B cell (primary cell): ENCODE results near the gene SFXN2. TPM values are rescaled to one million over a fixed set of nuclear protein-coding genes. Genes with fewer than 3 reads are reported as not detected.

ENCODE experiments used
- ATAC-seq: fragments of 200-7000 bp; cut with Tn5 transposase; one replicate; pipeline ENCODE4 v1.10.0; 2021; ENCODE audit warnings: low read depth, mild to moderate bottlenecking, moderate number of reproducible peaks, moderate library complexity
- CTCF ChIA-PET: fragments of 350-600 bp; sonication (Branson Sonifier 250); formaldehyde crosslinking; loops from one replicate; lab custom pipeline; 2021; ENCODE audit warnings: antibody characterized with exemption, inconsistent platforms; lab: Charles Lee
- POLR2A ChIA-PET: fragments of 350-600 bp; sonication (Branson Sonifier 250); formaldehyde crosslinking; loops from one replicate; lab custom pipeline; 2021; ENCODE audit warnings: antibody characterized with exemption; lab: Charles Lee
- DNase-seq: peaks from one replicate; pipeline ENCODE4 v3.0.0; 2013
- H2AFZ ChIP-seq: 2 replicates; pipeline ENCODE4 v1.6.1; 2012; ENCODE audit warnings: mild to moderate bottlenecking, low read depth, low read length; ENCODE audit not compliant: insufficient read depth, poor library complexity, severe bottlenecking
- H3K27ac ChIP-seq, 2 donors: 1 replicate in 1 of 2; 2 replicates in 1 of 2; pipeline ENCODE4 v1.5.1; 2012 to 2013; ENCODE audit warnings: low read length in 2 of 2, mild to moderate bottlenecking in 2 of 2, moderate library complexity in 1 of 2
- H3K27me3 ChIP-seq, 4 experiments: fragments of 200-600 bp in 1 of 4; sonication (generic) in 1 of 4; replicated peaks in 1 of 4; 1 replicate in 2 of 4; 2 replicates in 2 of 4; pipeline versions ENCODE4 v1.6.1 to v1.7.0; 2013 to 2016; ENCODE audit warnings: low read length in 3 of 4, mild to moderate bottlenecking in 2 of 4, mixed read lengths in 1 of 4, moderate library complexity in 1 of 4; ENCODE audit not compliant: insufficient read depth in 4 of 4, control insufficient read depth in 3 of 4; ENCODE audit errors: control extremely low read depth in 1 of 4
- H3K36me3 ChIP-seq, 2 experiments: replicated peaks in 1 of 2; 1 replicate in 1 of 2; 2 replicates in 1 of 2; pipeline versions ENCODE4 v1.6.1 to v1.7.1; 2013; ENCODE audit warnings: low read length in 1 of 2; ENCODE audit not compliant: insufficient read depth in 2 of 2, control insufficient read depth in 1 of 2; ENCODE audit errors: control extremely low read depth in 1 of 2, extremely low read depth in 1 of 2
- H3K4me1 ChIP-seq, 2 donors: fragments of 200-600 bp in 1 of 2; sonication (generic) in 1 of 2; 1 replicate in 1 of 2; 2 replicates in 1 of 2; pipeline versions ENCODE4 v1.5.1 to v1.6.1; 2013 to 2017; ENCODE audit warnings: low read length in 2 of 2; ENCODE audit not compliant: control insufficient read depth in 2 of 2, insufficient read depth in 2 of 2
- H3K4me2 ChIP-seq: replicated peaks from 2 replicates; pipeline ENCODE3; 2012; ENCODE audit warnings: mild to moderate bottlenecking, low read depth, low read length; ENCODE audit not compliant: poor library complexity, severe bottlenecking
- H3K4me3 ChIP-seq, 5 experiments: fragments of 200-600 bp in 1 of 5; sonication (generic) in 1 of 5; 1 replicate in 3 of 5; 2 replicates in 2 of 5; pipeline versions ENCODE4 v1.5.1 to v1.7.0; 2011 to 2016; ENCODE audit warnings: low read length in 4 of 5, mild to moderate bottlenecking in 4 of 5, low read depth in 2 of 5, control low read depth in 1 of 5, moderate library complexity in 1 of 5; ENCODE audit not compliant: insufficient read depth in 1 of 5; ENCODE audit errors: control extremely low read depth in 1 of 5, extremely low read depth in 1 of 5
- H3K79me2 ChIP-seq: fragments of 200-600 bp; sonication (generic); one replicate; pipeline ENCODE4 v1.6.0; 2016; ENCODE audit warnings: low read length; ENCODE audit not compliant: control insufficient read depth, insufficient read depth
- H3K9ac ChIP-seq: fragments of 200-600 bp; sonication (generic); 2 replicates; pipeline ENCODE4 v1.6.1; 2017; ENCODE audit warnings: mild to moderate bottlenecking, low read length, moderate library complexity
- H3K9me3 ChIP-seq, 3 donors: one replicate each; pipeline versions ENCODE4 v1.6.1 to v1.7.1; 2013; ENCODE audit warnings: low read length in 2 of 3; ENCODE audit not compliant: control insufficient read depth in 2 of 3, insufficient read depth in 1 of 3; ENCODE audit errors: control extremely low read depth in 1 of 3
- H4K20me1 ChIP-seq: 2 replicates; pipeline ENCODE4 v1.6.0; 2012; ENCODE audit warnings: mild to moderate bottlenecking, low read length; ENCODE audit not compliant: insufficient read depth, control insufficient read depth, poor library complexity, severe bottlenecking
- H3K27ac Mint-ChIP-seq: one replicate; pipeline ENCODE4 v1.8.0; 2021; ENCODE audit warnings: mixed read lengths
- H3K27me3 Mint-ChIP-seq: one replicate; pipeline ENCODE4 v1.8.0; 2021; ENCODE audit warnings: mixed read lengths
- H3K4me1 Mint-ChIP-seq: one replicate; pipeline ENCODE4 v1.8.0; 2021; ENCODE audit warnings: mixed read lengths
- H3K4me3 Mint-ChIP-seq: one replicate; pipeline ENCODE4 v1.8.0; 2021; ENCODE audit warnings: mixed read lengths
- H3K9me3 Mint-ChIP-seq: one replicate; pipeline ENCODE4 v1.8.0; 2022; ENCODE audit warnings: mixed read lengths; ENCODE audit not compliant: insufficient read depth
- EZH2 ChIP-seq: IDR thresholded peaks from 2 replicates; pipeline ENCODE4 v1.6.1; 2012; ENCODE audit warnings: borderline replicate concordance, low read depth, mild to moderate bottlenecking, moderate library complexity, low read length; ENCODE audit not compliant: insufficient read depth, poor library complexity, severe bottlenecking
- WGBS: methylation state at CpG from one replicate; pipeline ENCODE4 v1.1.5; 2013; ENCODE audit warnings: missing lambda C conversion rate; ENCODE audit not compliant: insufficient coverage; 5-methylcytosine and 5-hydroxymethylcytosine counted together
- intact Hi-C: fragments of 100-400 bp; cut with micrococcal nuclease; formaldehyde crosslinking; loops from one replicate; pipeline ENCODE4 v1.10.0; 2022
- polyA plus RNA-seq: library from polyadenylated mRNA; depleted of rRNA; stranded (reverse); fragments of >200 nt; gene quantifications from 2 replicates; pipeline ENCODE4 v1.2.3, GENCODE V29; 2012
- total RNA-seq, 2 donors: library from RNA; stranded (reverse); fragments of 120-200 nt in 1 of 2; gene quantifications; 1 replicate in 1 of 2; 2 replicates in 1 of 2; pipeline versions ENCODE4 v1.2.3 to v1.2.4, GENCODE V29; 2013 to 2022
- TF ChIP-seq, protein P1 (sequence below): fragments of 200-600 bp; IDR thresholded peaks from one replicate; pipeline ENCODE4 v1.8.0; 2022; ENCODE audit warnings: antibody characterized with exemption, mild to moderate bottlenecking

SFXN2 gene
- total and polyA plus RNA-seq, 2 donors (not counting 1 experiment from before 2014, with no cell fraction given) = 8.1 to 23.5 TPM

DNA sequence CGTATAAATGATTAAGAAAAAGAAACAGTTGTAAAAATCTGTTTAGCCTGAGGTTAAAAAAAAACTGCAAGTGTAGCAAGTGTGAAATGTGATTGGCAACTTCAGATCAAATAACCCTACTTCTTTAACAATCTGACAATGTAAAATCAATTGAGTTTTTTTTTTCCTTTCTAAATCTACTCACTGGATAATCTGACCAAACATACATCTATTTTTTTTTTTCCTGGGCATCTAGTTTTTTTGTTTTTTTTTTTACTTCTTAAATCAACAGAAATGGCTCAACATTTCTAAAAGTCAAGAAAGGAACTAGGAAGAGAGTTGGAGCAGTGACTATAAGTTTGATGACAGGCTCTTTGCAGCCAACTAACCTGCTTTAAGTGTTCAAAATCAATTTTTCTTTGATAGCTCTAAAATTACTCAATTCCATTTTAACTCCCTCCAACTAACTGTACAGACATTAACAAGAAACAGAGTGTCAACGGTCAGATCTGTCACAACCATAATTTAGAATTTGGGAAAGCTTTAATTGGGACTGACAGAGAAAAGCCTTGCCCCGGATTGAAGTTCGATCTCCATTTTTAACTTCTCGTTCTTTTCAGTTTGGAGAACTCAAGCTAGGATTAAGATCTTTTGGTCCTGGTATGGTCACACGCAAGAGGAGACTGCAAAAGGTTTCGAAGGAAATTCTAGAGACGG lies 1.4 kb upstream of the SFXN2 start:
- Histone ChIP-seq H3K4me1 (peaks cover 15 to 21% of the 10 kb centered on the region in 2 donors), H3K4me2 (peak overlapping the region; percentile 84), H4K20me1 (no peaks in the 10 kb centered on the region), H3K36me3 (no peaks in the 10 kb centered on the region), H3K27ac (peak overlapping the region; percentile 64 to 92), H2AFZ (peak overlapping the region; percentile 92), H3K27me3 (no peaks in the 10 kb centered on the region), H3K79me2 (peaks cover 51% of the 10 kb centered on the region), H3K4me3 (peak overlapping the region; percentile 67 to 94 (median 70)), H3K9ac (peak overlapping the region; percentile 88), H3K9me3 (no peaks in the 10 kb centered on the region)
- POLR2A ChIA-PET = interaction anchor here (0.6 to 4.0 kb wide), 7 partner anchors 23 to 1555 kb away, joined by 3 to 45 read pairs (median 4); partner anchors contain the start of genes ACTR1A and TRIM8
- H3K27me3 Mint-ChIP-seq = no peaks in the 10 kb centered on the region
- peak overlapping the region; percentile 92 for H3K4me3 Mint-ChIP-seq
- no peaks in the 10 kb centered on the region for H3K9me3 Mint-ChIP-seq
- no peak for DNase-seq
- intact Hi-C loops = loop anchor here (5.0 kb wide), 4 partner anchors 36 to 896 kb away; partner anchors contain the start of genes GBF1, NOLC1 and OGA
- TF ChIP-seq, protein P1, sequence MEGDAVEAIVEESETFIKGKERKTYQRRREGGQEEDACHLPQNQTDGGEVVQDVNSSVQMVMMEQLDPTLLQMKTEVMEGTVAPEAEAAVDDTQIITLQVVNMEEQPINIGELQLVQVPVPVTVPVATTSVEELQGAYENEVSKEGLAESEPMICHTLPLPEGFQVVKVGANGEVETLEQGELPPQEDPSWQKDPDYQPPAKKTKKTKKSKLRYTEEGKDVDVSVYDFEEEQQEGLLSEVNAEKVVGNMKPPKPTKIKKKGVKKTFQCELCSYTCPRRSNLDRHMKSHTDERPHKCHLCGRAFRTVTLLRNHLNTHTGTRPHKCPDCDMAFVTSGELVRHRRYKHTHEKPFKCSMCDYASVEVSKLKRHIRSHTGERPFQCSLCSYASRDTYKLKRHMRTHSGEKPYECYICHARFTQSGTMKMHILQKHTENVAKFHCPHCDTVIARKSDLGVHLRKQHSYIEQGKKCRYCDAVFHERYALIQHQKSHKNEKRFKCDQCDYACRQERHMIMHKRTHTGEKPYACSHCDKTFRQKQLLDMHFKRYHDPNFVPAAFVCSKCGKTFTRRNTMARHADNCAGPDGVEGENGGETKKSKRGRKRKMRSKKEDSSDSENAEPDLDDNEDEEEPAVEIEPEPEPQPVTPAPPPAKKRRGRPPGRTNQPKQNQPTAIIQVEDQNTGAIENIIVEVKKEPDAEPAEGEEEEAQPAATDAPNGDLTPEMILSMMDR = no peak
- no peak for TF ChIP-seq EZH2
- peaks cover 36% of the 10 kb centered on the region for H3K4me1 Mint-ChIP-seq
- peak overlapping the region; percentile 93 for H3K27ac Mint-ChIP-seq
- ATAC-seq = no peak
- CTCF ChIA-PET = interaction anchor here (0.7 to 6.0 kb wide), 15 partner anchors 11 to 421 kb away, joined by 3 to 38 read pairs (median 6); partner anchors contain the start of genes CNNM2, TRIM8 and WBP1L
- 0% methylated on average over 4 of the region's 8 CpGs for WGBS

DNA sequence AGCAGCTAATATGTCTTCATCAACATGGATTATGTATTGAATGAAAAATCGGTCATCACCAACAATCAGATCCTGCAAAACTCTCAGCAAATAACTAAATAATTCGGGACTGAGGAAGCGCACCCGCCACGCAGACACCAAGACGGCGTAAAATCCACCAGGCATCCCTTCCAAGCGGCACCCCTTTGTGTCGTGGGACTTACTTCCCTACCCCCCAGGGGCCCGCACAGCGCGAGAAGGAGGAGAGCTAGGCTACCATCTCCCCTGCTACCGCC lies 960 bp upstream of the SFXN2 start:
- peak overlapping the region; percentile 84 for H3K4me2 ChIP-seq
- peak overlapping the region; percentile 88 for H3K9ac ChIP-seq
- TF ChIP-seq, protein P1 = no peak
- no peak for TF ChIP-seq EZH2
- H3K9me3 ChIP-seq = no peaks in the 10 kb centered on the region
- peak overlapping the region; percentile 67 to 94 (median 70) for H3K4me3 ChIP-seq
- peak overlapping the region; percentile 93 for H3K27ac Mint-ChIP-seq
- ChIA-PET POLR2A (interaction anchor here (0.6 to 4.0 kb wide), 8 partner anchors 23 to 1554 kb away, joined by 3 to 45 read pairs (median 4); partner anchors contain the start of genes ACTR1A, OGA and TRIM8), CTCF (interaction anchor here (0.5 to 6.0 kb wide), 13 partner anchors 11 to 621 kb away, joined by 3 to 38 read pairs (median 7); partner anchors contain the start of genes CNNM2, TRIM8 and WBP1L)
- peak overlapping the region; percentile 92 for H2AFZ ChIP-seq
- intact Hi-C loops = loop anchor here (5.0 kb wide), 4 partner anchors 36 to 896 kb away; partner anchors contain the start of genes GBF1, NOLC1 and OGA
- H4K20me1 ChIP-seq = no peaks in the 10 kb centered on the region
- peaks cover 36% of the 10 kb centered on the region for H3K4me1 Mint-ChIP-seq
- H3K27ac ChIP-seq = peak overlapping the region; percentile 64 to 92
- H3K9me3 Mint-ChIP-seq = no peaks in the 10 kb centered on the region
- no peak for ATAC-seq
- peaks cover 51% of the 10 kb centered on the region for H3K79me2 ChIP-seq
- peaks cover 15 to 21% of the 10 kb centered on the region in 2 donors for H3K4me1 ChIP-seq
- no peaks in the 10 kb centered on the region for H3K27me3 ChIP-seq
- peak overlapping the region; percentile 92 for H3K4me3 Mint-ChIP-seq
- H3K27me3 Mint-ChIP-seq = no peaks in the 10 kb centered on the region
- WGBS = 0% methylated on average over 12 of the region's 13 CpGs
- no peaks in the 10 kb centered on the region for H3K36me3 ChIP-seq
- DNase-seq = no peak
